Fibroblast of lung (primary cell): ENCODE results near the gene DKKL1. TPM values are rescaled to one million over a fixed set of nuclear protein-coding genes. Genes with fewer than 3 reads are reported as not detected.

Experiments
- DNase-seq, 2 donors: peaks; one replicate each; pipeline versions ENCODE4 v3.0.0 to v3.0.0-alpha.2; 2010; ENCODE audit warnings: low read depth in 2 of 2
- H2AFZ ChIP-seq: 2 replicates; pipeline ENCODE4 v1.5.1; 2012; ENCODE audit warnings: low read length, control low read depth, inconsistent platforms
- H3K27ac ChIP-seq: 2 replicates; pipeline ENCODE4 v1.5.1; 2011; ENCODE audit warnings: low read length, control low read depth; ENCODE audit not compliant: insufficient read depth
- H3K27me3 ChIP-seq: 2 replicates; pipeline ENCODE4 v1.5.1; 2011; ENCODE audit warnings: mild to moderate bottlenecking, low read length; ENCODE audit not compliant: control insufficient read depth, insufficient read depth
- H3K36me3 ChIP-seq: 2 replicates; pipeline ENCODE4 v1.5.1; 2011; ENCODE audit warnings: low read length; ENCODE audit not compliant: control insufficient read depth, insufficient read depth
- H3K4me1 ChIP-seq: 2 replicates; pipeline ENCODE4 v1.5.1; 2011; ENCODE audit warnings: low read length; ENCODE audit not compliant: control insufficient read depth, insufficient read depth; ENCODE audit errors: extremely low read depth
- H3K4me2 ChIP-seq: 2 replicates; pipeline ENCODE4 v1.5.1; 2011; ENCODE audit warnings: low read length, control low read depth; ENCODE audit not compliant: insufficient read depth; ENCODE audit errors: extremely low read depth
- H3K4me3 ChIP-seq, 4 experiments: fragments of 200-600 bp in 1 of 4; sonication (generic) in 1 of 4; replicated peaks in 1 of 4; 2 replicates each; pipeline ENCODE4 v1.5.1; 2011 to 2016; ENCODE audit warnings: low read length in 4 of 4, low read depth in 3 of 4, mild to moderate bottlenecking in 3 of 4, control low read depth in 2 of 4, inconsistent platforms in 1 of 4, mixed read lengths in 1 of 4; ENCODE audit not compliant: insufficient read depth in 1 of 4; ENCODE audit errors: control extremely low read depth in 1 of 4
- H3K79me2 ChIP-seq: 2 replicates; pipeline ENCODE4 v1.5.1; 2012; ENCODE audit warnings: mild to moderate bottlenecking, low read length, inconsistent platforms; ENCODE audit not compliant: control insufficient read depth, insufficient read depth
- H3K9ac ChIP-seq: 2 replicates; pipeline ENCODE4 v1.5.1; 2011; ENCODE audit warnings: mild to moderate bottlenecking, low read length, control low read depth; ENCODE audit not compliant: insufficient read depth
- H3K9me3 ChIP-seq: 2 replicates; pipeline ENCODE4 v1.5.1; 2012; ENCODE audit warnings: low read depth, low read length; ENCODE audit not compliant: control insufficient read depth, insufficient read depth
- H4K20me1 ChIP-seq: 2 replicates; pipeline ENCODE4 v1.5.1; 2011; ENCODE audit warnings: low read length; ENCODE audit not compliant: control insufficient read depth, insufficient read depth; ENCODE audit errors: extremely low read depth
- EZH2 ChIP-seq: IDR thresholded peaks from 2 replicates; pipeline ENCODE4 v1.5.1; 2012; ENCODE audit warnings: low read length, control low read depth, mild to moderate bottlenecking; ENCODE audit errors: missing control alignments
- polyA plus RNA-seq, 2 donors: library from polyadenylated mRNA; depleted of rRNA in 1 of 2; stranded (reverse) in 1 of 2; unstranded in 1 of 2; fragments of >200 nt; gene quantifications; 2 replicates each; pipeline ENCODE4 v1.2.1, GENCODE V29; 2011 to 2012; ENCODE audit warnings: missing spikeins in 1 of 2
- total RNA-seq: library from RNA; depleted of rRNA; stranded (reverse); fragments of >200 nt; gene quantifications from 2 replicates; pipeline ENCODE4 v1.2.1, GENCODE V29; 2014
- TF ChIP-seq, protein P1 (sequence below), 2 donors: IDR thresholded peaks in 1 of 2; conservative IDR thresholded peaks in 1 of 2; 1 replicate in 1 of 2; 2 replicates in 1 of 2; pipeline ENCODE4 v1.5.1; 2011 to 2012; ENCODE audit warnings: low read length in 2 of 2, control low read depth in 1 of 2, inconsistent platforms in 1 of 2, low read depth in 1 of 2, mild to moderate bottlenecking in 1 of 2

DKKL1 gene
- total and polyA plus RNA-seq, 2 donors (not counting 1 experiment from before 2014, with no cell fraction given): 0.19 TPM; not detected in 1

DNA sequence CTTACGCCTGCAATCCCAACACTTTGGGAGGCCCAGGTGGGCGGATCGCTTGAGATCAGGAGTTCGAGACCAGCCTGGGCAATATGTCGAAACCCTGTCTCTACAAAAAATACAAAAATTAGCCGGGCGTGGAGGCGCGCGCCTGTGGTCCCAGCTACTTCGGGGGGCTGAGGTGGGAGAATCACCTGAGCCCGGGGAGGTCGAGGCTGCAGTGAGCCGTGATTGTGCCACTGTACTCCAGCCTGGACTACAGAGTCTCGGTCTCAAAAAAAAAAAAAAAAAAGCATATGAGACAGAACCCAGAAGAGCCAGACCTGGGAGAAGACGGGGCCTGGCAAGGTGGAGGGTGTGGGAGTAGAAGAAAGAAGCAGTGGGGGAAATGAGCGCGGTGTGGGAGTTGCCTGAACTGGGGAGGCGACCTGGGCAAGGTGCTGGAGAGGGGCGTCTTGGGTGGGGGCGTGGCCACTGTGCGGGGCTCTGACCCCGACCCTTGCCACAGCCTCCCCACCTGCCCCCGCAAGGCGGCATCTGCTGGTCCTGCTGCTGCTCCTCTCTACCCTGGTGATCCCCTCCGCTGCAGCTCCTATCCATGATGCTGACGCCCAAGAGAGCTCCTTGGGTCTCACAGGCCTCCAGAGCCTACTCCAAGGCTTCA lies 533 bp downstream of the DKKL1 start:
- H3K9ac ChIP-seq: no peak overlapping the region
- H3K27me3 ChIP-seq: no peaks in the 10 kb centered on the region
- no peak for TF ChIP-seq EZH2
- TF ChIP-seq, protein P1, sequence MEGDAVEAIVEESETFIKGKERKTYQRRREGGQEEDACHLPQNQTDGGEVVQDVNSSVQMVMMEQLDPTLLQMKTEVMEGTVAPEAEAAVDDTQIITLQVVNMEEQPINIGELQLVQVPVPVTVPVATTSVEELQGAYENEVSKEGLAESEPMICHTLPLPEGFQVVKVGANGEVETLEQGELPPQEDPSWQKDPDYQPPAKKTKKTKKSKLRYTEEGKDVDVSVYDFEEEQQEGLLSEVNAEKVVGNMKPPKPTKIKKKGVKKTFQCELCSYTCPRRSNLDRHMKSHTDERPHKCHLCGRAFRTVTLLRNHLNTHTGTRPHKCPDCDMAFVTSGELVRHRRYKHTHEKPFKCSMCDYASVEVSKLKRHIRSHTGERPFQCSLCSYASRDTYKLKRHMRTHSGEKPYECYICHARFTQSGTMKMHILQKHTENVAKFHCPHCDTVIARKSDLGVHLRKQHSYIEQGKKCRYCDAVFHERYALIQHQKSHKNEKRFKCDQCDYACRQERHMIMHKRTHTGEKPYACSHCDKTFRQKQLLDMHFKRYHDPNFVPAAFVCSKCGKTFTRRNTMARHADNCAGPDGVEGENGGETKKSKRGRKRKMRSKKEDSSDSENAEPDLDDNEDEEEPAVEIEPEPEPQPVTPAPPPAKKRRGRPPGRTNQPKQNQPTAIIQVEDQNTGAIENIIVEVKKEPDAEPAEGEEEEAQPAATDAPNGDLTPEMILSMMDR (conservative IDR thresholded peaks at IDR 0.05 in 1 of 2, IDR thresholded peaks at IDR 0.05 in 1 of 2; ENCODE audit: low read depth in 1 of 2, low read length in 2 of 2): no peak
- peak overlapping the region in 2 of 4 experiments; percentile 34 to 84 for H3K4me3 ChIP-seq
- no peak overlapping the region for H3K27ac ChIP-seq
- peaks cover 4% of the 10 kb centered on the region for H3K36me3 ChIP-seq
- DNase-seq: no peak
- no peaks in the 10 kb centered on the region for H3K9me3 ChIP-seq
- no peaks in the 10 kb centered on the region for H4K20me1 ChIP-seq
- peaks cover 3% of the 10 kb centered on the region for H3K79me2 ChIP-seq
- H3K4me2 ChIP-seq: peak overlapping the region; percentile 77
- no peak overlapping the region for H2AFZ ChIP-seq
- H3K4me1 ChIP-seq: peaks cover 6% of the 10 kb centered on the region

DNA sequence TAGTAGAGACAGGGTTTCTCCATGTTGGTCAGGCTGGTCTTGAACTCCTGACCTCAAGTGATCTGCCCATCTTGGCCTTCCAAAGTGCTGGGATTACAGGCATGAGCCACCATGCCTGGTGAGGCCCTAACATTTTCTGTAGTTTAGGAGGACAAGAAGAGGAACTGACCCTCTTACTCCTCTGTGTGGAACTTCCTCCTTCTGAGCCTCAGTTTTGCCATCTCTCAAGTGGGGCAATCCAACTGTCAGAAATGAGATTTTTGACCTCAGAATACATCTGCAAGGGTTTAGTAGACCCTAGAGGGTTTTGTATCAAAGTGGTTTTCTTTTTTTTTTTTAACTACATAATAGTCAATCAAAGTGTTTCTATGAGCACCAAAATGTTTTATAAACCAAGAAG lies 2.4 kb downstream of the DKKL1 start:
- no peak for DNase-seq
- H3K27ac ChIP-seq: no peak overlapping the region
- peaks cover 6% of the 10 kb centered on the region for H3K4me1 ChIP-seq
- no peaks in the 10 kb centered on the region for H3K9me3 ChIP-seq
- no peaks in the 10 kb centered on the region for H3K36me3 ChIP-seq
- H3K9ac ChIP-seq: no peak overlapping the region
- no peaks in the 10 kb centered on the region for H4K20me1 ChIP-seq
- H3K4me3 ChIP-seq: no peak overlapping the region
- TF ChIP-seq EZH2: no peak
- TF ChIP-seq, protein P1 (conservative IDR thresholded peaks at IDR 0.05 in 1 of 2, IDR thresholded peaks at IDR 0.05 in 1 of 2; ENCODE audit: low read depth in 1 of 2, low read length in 2 of 2): no peak
- H2AFZ ChIP-seq: no peak overlapping the region
- peaks cover 2% of the 10 kb centered on the region for H3K79me2 ChIP-seq
- no peaks in the 10 kb centered on the region for H3K27me3 ChIP-seq
- no peak overlapping the region for H3K4me2 ChIP-seq

DNA sequence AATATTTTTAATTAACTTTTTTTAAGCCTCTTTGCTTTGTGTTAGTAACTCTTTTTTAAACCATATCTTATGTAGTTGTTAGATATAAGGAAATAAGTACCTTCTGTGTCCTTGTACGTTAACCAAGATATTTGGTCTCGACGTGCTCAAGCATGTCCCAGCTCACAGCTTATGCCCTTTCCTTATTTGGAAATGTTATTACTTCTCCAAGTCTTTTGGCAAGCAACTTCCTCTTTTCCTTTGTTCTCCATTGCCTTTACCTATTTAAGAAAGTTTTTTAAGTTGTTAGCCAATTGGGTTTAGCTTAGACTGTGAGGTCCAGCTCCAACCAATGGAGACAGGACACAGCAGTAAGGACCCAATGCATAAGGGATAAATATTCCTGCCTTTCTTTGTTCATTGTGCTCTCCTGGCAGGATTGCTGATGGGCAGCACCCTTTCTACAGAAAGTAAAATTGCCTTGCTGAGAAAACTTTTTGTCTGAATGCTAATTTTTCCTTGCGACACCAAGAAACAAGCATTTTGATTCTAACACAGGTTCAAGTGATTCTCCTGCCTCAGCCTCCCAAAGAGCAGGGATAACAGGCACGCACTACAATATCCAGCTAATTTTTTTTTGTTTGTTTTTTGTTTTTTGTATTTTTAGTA lies 5.2 kb downstream of the DKKL1 start:
- no peak overlapping the region for H2AFZ ChIP-seq
- H3K4me3 ChIP-seq: no peak overlapping the region
- no peaks in the 10 kb centered on the region for H3K36me3 ChIP-seq
- no peaks in the 10 kb centered on the region for H3K27me3 ChIP-seq
- no peak overlapping the region for H3K27ac ChIP-seq
- H3K4me2 ChIP-seq: no peak overlapping the region
- DNase-seq: no peak
- H3K4me1 ChIP-seq: no peaks in the 10 kb centered on the region
- no peaks in the 10 kb centered on the region for H3K9me3 ChIP-seq
- no peaks in the 10 kb centered on the region for H3K79me2 ChIP-seq
- H4K20me1 ChIP-seq: no peaks in the 10 kb centered on the region
- no peak for TF ChIP-seq EZH2
- TF ChIP-seq, protein P1 (conservative IDR thresholded peaks at IDR 0.05 in 1 of 2, IDR thresholded peaks at IDR 0.05 in 1 of 2; ENCODE audit: low read depth in 1 of 2, low read length in 2 of 2): no peak
- no peak overlapping the region for H3K9ac ChIP-seq
